Epithelial cell of proximal tubule (primary cell): ENCODE measurements around the gene BZW2. TPM values are rescaled to one million over a fixed set of nuclear protein-coding genes. Genes with fewer than 3 reads are reported as not detected.
A peak's percentile ranks its signal among the peaks of the same experiment; 100 is the strongest.

Source experiments
- DNase-seq: peaks from one replicate; pipeline ENCODE4 v3.0.0-alpha.2; 2011; ENCODE audit warnings: low read depth
- H3K4me3 ChIP-seq: 2 replicates; pipeline ENCODE4 v1.5.1; 2011; ENCODE audit warnings: low read depth, mild to moderate bottlenecking, low read length
- CTCF ChIP-seq: conservative IDR thresholded peaks from 2 replicates; pipeline ENCODE4 v1.5.1; 2012; ENCODE audit warnings: low read depth, mild to moderate bottlenecking, low read length
- total RNA-seq: library from RNA; depleted of rRNA; stranded (reverse); fragments of >200 nt; gene quantifications from 2 replicates; pipeline ENCODE4 v1.2.3, GENCODE V29; 2015

BZW2 gene
- total RNA-seq, 1 donor from 2014 or later = 102 TPM

DNA sequence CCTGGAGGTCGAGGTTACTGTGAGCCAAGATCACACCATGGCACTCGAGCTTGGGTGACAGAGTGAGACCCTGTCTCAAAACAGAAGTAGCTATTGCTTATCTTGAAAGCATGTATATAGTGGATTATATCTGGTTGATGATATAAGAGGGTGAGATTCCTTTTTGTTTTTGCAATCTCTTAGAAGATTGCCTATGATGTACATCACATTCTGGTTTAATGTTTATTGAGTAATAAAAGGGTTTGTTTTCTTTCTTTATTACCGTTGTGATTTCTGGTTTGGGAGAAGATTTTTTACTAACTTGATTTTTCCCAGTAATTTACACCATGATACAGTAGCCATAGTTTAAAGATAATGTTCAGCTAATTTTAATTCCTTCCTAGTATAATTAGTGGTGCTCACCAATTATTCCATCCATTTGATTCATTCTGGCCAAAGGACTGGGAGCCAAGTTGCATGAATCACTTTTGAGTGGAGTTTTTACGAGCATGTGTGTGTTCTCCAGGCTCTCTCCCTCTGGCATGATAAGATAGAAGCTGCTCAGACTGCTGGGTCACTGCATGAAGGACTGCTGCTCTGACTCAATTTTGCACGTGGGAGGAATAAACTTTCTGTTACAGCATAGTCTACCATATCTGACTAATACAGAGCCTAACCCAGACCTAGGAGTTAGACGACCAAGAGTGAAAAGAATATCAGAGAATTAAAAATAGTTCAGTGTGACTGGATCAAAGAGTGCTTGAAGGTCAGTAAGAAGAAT, 94.1 kb downstream of the BZW2 start:
- H3K4me3 ChIP-seq = no peak overlapping the region
- no peak for TF ChIP-seq CTCF
- DNase-seq = peak; percentile 67

- H3K4me3 ChIP-seq = no peak overlapping the region
- TF ChIP-seq CTCF = no peak
- no peak for DNase-seq
These were observed 94.6 kb downstream of the BZW2 start for GRCh38 chr7:16740623-16740953.

- DNase-seq = no peak
- H3K4me3 ChIP-seq = no peak overlapping the region
- no peak for TF ChIP-seq CTCF
These were observed 95.0 kb downstream of the BZW2 start for GRCh38 chr7:16740996-16741395.

GRCh38 chr7:16741676-16742075, 95.7 kb downstream of the BZW2 start:
- no peak for TF ChIP-seq CTCF
- no peak for DNase-seq
- no peak overlapping the region for H3K4me3 ChIP-seq

- TF ChIP-seq CTCF = no peak
These were observed 96.6 kb downstream of the BZW2 start for GRCh38 chr7:16742547-16742946.

GRCh38 chr7:16743236-16743635, 97.3 kb downstream of the BZW2 start:
- no peak for DNase-seq
- no peak overlapping the region for H3K4me3 ChIP-seq
- TF ChIP-seq CTCF = no peak

More at GRCh38 chr7:16742547-16742946, 96.6 kb downstream of the BZW2 start:
- H3K4me3 ChIP-seq = no peak overlapping the region
- no peak for DNase-seq
